ENCODE data around the gene FCRLB. TPM values are rescaled to one million over a fixed set of nuclear protein-coding genes. Genes with fewer than 3 reads are reported as not detected.
"Not testable (repeated sequence)": the region's sequence is repeated elsewhere in the genome, so short reads cannot be mapped to it uniquely, and the experiment has no call there.

FCRLB gene
- total RNA-seq, 1 donor = 4.3 TPM

GRCh38 chr1:161768461-161768860 is 47.1 kb downstream of the FCRLB start:
- TF ChIP-seq, protein P1, sequence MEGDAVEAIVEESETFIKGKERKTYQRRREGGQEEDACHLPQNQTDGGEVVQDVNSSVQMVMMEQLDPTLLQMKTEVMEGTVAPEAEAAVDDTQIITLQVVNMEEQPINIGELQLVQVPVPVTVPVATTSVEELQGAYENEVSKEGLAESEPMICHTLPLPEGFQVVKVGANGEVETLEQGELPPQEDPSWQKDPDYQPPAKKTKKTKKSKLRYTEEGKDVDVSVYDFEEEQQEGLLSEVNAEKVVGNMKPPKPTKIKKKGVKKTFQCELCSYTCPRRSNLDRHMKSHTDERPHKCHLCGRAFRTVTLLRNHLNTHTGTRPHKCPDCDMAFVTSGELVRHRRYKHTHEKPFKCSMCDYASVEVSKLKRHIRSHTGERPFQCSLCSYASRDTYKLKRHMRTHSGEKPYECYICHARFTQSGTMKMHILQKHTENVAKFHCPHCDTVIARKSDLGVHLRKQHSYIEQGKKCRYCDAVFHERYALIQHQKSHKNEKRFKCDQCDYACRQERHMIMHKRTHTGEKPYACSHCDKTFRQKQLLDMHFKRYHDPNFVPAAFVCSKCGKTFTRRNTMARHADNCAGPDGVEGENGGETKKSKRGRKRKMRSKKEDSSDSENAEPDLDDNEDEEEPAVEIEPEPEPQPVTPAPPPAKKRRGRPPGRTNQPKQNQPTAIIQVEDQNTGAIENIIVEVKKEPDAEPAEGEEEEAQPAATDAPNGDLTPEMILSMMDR (IDR thresholded peaks at IDR 0.05; ENCODE audit: insufficient read depth, low read depth, low read length) = no peak
- H3K4me3 ChIP-seq (ENCODE audit: low read depth, low read length) = no peak overlapping the region
- no peak for DNase-seq (ENCODE audit: low read depth)

GRCh38 chr1:161768986-161769672 is 47.8 kb downstream of the FCRLB start:
- TF ChIP-seq, protein P1 (IDR thresholded peaks at IDR 0.05; ENCODE audit: insufficient read depth, low read depth, low read length) = no peak
- H3K4me3 ChIP-seq (ENCODE audit: low read depth, low read length) = no peak overlapping the region
- no peak for DNase-seq (ENCODE audit: low read depth)

DNA sequence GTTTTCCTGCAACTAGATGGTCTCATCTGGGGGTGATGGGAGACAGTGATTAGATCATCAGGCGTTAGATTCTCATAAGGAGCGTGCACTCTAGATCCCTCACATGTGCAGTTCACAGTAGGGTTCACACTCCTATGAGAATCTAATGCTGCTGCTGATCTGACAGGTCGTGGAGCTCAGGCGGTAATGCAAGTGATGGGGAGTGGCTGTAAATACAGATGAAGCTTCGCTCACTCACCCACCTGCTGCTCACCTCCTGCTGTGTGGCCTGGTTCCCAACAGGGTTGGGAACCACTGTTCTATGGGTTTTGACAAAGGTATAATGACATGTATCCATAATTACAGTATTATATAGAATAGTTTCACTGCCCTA is 48.3 kb downstream of the FCRLB start:
- not testable (repeated sequence) for DNase-seq (ENCODE audit: low read depth); H3K4me3 ChIP-seq (ENCODE audit: low read depth, low read length)

DNA sequence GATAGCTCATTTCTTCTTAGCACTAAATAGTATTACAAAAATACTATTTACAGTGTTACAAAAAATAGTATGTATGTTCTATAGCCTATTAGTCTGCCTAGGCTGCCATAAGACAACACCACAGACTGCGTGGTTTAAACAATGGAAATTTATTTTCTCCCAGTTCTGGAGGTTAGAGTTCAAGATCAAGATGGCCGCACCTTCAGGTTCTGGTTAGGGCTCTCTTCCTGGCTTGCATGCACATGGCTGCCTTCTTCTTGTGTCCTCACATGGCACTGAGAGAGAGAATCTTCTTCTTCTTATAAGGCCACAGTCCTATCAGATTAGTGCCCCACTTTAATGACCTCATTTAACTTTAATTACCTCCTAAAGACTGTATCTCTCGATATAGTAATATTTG is 48.9 kb downstream of the FCRLB start:
- DNase-seq (ENCODE audit: low read depth) = no peak
- no peak overlapping the region for H3K4me3 ChIP-seq (ENCODE audit: low read depth, low read length)
- TF ChIP-seq, protein P1 (IDR thresholded peaks at IDR 0.05; ENCODE audit: insufficient read depth, low read depth, low read length) = no peak

DNA sequence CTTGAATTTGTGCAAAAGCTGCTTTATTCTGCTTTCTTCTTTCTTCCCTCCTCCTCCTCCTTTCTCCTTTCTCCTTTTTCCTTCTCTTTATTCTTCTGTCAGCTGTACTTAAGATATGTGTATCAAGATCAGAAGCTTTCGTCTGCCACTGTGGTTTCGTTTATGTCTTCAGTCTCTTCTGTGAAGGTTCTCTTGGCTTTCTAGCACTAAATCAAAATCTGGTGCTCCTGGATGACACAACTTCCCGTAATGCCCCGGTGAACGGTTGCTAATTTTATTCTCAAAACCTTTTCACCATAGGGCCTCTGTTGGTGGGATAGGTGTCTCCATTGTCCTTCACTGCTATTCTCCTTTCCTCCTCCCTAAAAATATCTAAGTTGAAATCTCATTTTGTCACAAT is 49.8 kb downstream of the FCRLB start:
- TF ChIP-seq, protein P1 (IDR thresholded peaks at IDR 0.05; ENCODE audit: insufficient read depth, low read depth, low read length) = no peak
- DNase-seq (ENCODE audit: low read depth) = no peak

GRCh38 chr1:161771973-161772372 is 50.6 kb downstream of the FCRLB start:
- no peak for DNase-seq (ENCODE audit: low read depth)
- TF ChIP-seq, protein P1 (IDR thresholded peaks at IDR 0.05; ENCODE audit: insufficient read depth, low read depth, low read length) = no peak
- H3K4me3 ChIP-seq (ENCODE audit: low read depth, low read length) = no peak overlapping the region

More for the DNA sequence above, 49.8 kb downstream of the FCRLB start:
- H3K4me3 ChIP-seq (ENCODE audit: low read depth, low read length) = no peak overlapping the region

GRCh38 chr1:161772397-161772796 is 51.1 kb downstream of the FCRLB start:
- H3K4me3 ChIP-seq (ENCODE audit: low read depth, low read length) = no peak overlapping the region
- DNase-seq (ENCODE audit: low read depth) = peak; percentile 13
- TF ChIP-seq, protein P1 (IDR thresholded peaks at IDR 0.05; ENCODE audit: insufficient read depth, low read depth, low read length) = no peak

Measured in fibroblast of villous mesenchyme (primary cell).